DOHH2 (cell line): ENCODE results near the gene SESTD1.

Source experiments
- H3F3A ChIP-seq: fragments of 200-600 bp; sonication (generic), shearing (Covaris generic); 2 replicates; pipeline ENCODE4 v1.6.0; 2016; ENCODE audit warnings: antibody characterized with exemption, mild to moderate bottlenecking; ENCODE audit not compliant: control insufficient read depth, insufficient read depth
- H3K27ac ChIP-seq: fragments of 200-600 bp; sonication (generic); 2 replicates; pipeline ENCODE4 v1.5.1; 2014; ENCODE audit warnings: low read depth, mild to moderate bottlenecking, low read length, moderate library complexity
- H3K27me3 ChIP-seq: fragments of 200-600 bp; sonication (generic); 2 replicates; pipeline ENCODE4 v1.6.1; 2014; ENCODE audit warnings: mild to moderate bottlenecking, low read length, mixed read lengths; ENCODE audit not compliant: control insufficient read depth
- H3K36me3 ChIP-seq: fragments of 200-600 bp; sonication (generic); 2 replicates; pipeline ENCODE4 v1.6.1; 2014; ENCODE audit warnings: mild to moderate bottlenecking, low read length, moderate library complexity, mixed read lengths; ENCODE audit not compliant: control insufficient read depth
- H3K4me1 ChIP-seq: fragments of 200-600 bp; sonication (generic); 2 replicates; pipeline ENCODE4 v1.6.1; 2014; ENCODE audit warnings: mild to moderate bottlenecking, low read length, mixed read lengths; ENCODE audit not compliant: control insufficient read depth
- H3K4me2 ChIP-seq: fragments of 200-600 bp; sonication (generic); 2 replicates; pipeline ENCODE4 v1.6.0; 2014; ENCODE audit warnings: mild to moderate bottlenecking, low read length, moderate library complexity
- H3K4me3 ChIP-seq: fragments of 200-600 bp; sonication (generic); 2 replicates; pipeline ENCODE4 v1.5.1; 2014; ENCODE audit warnings: mild to moderate bottlenecking, low read length, mixed read lengths
- H3K79me2 ChIP-seq: fragments of 200-600 bp; sonication (generic); 2 replicates; pipeline ENCODE4 v1.6.1; 2014; ENCODE audit warnings: mild to moderate bottlenecking, low read length, mixed read lengths; ENCODE audit not compliant: control insufficient read depth
- H3K9me2 ChIP-seq: fragments of 200-600 bp; sonication (generic); replicated peaks from 2 replicates; pipeline ENCODE4 v1.6.1; 2014; ENCODE audit warnings: mild to moderate bottlenecking, low read length, mixed read lengths; ENCODE audit not compliant: control insufficient read depth
- H3K9me3 ChIP-seq: fragments of 200-600 bp; sonication (generic); 2 replicates; pipeline ENCODE4 v1.6.1; 2014; ENCODE audit warnings: antibody characterized with exemption, low read length, mixed read lengths; ENCODE audit not compliant: control insufficient read depth, insufficient read depth
- H4K20me1 ChIP-seq: fragments of 200-600 bp; sonication (generic); 2 replicates; pipeline ENCODE4 v1.6.0; 2014; ENCODE audit warnings: low read depth, mild to moderate bottlenecking, antibody characterized with exemption, low read length, moderate library complexity; ENCODE audit not compliant: control insufficient read depth, insufficient read depth
- EZH2phosphoT487 ChIP-seq: fragments of 200-600 bp; sonication (generic); IDR thresholded peaks from 2 replicates; pipeline ENCODE4 v1.6.1; 2017; ENCODE audit warnings: borderline replicate concordance, mild to moderate bottlenecking, antibody characterized with exemption, low read length, moderate library complexity, mixed read lengths
- TF ChIP-seq, protein P1 (sequence below): fragments of 200-600 bp; sonication (generic); IDR thresholded peaks from one replicate; pipeline ENCODE4 v1.5.1; 2014; ENCODE audit warnings: antibody characterized with exemption, mild to moderate bottlenecking, low read depth, low read length; ENCODE audit not compliant: poor library complexity, severe bottlenecking

SESTD1 gene

DNA sequence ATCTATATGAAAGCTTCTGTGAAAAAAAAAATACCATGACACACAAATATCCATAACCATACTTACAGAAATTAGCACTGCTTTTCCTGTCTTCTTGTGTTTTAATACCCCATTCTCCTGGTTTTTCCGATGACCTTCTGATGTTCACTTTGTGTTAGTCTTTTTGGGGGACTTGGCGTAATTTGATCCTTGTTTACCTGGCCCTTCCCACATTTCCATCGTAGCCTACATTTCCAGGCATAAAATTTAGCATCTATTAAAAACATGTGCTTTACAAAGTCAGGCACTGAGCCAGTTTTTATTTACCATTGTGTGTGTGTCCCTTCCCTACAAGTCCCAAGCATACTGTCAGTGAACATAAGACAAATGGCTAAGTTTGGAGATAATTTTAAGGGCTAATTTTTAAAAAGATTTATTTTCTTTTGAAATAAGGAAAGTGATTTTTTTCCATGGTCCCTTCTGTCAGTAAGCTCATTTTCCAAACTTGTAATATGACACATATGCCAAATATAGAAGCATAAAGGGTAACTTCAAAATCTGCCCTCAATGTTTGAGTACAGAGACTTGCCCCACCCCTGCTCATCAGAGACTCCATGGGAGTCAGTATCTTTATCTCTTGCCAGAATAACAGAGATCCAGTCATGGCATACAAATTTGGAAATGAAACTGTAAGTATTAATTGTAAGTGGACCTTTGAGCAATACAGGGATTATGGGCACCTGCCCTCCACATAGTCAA is 27.3 kb downstream of the SESTD1 start:
- no peaks in the 10 kb centered on the region for H3K36me3 ChIP-seq
- no peaks in the 10 kb centered on the region for H3K27me3 ChIP-seq
- no peaks in the 10 kb centered on the region for H4K20me1 ChIP-seq
- H3K27ac ChIP-seq = no peak overlapping the region
- H3K9me3 ChIP-seq = no peaks in the 10 kb centered on the region
- no peak overlapping the region for H3K4me3 ChIP-seq
- H3K4me1 ChIP-seq = no peaks in the 10 kb centered on the region
- no peaks in the 10 kb centered on the region for H3K9me2 ChIP-seq
- H3K79me2 ChIP-seq = peaks cover 24% of the 10 kb centered on the region
- H3F3A ChIP-seq = no peaks in the 10 kb centered on the region
- TF ChIP-seq, protein P1, sequence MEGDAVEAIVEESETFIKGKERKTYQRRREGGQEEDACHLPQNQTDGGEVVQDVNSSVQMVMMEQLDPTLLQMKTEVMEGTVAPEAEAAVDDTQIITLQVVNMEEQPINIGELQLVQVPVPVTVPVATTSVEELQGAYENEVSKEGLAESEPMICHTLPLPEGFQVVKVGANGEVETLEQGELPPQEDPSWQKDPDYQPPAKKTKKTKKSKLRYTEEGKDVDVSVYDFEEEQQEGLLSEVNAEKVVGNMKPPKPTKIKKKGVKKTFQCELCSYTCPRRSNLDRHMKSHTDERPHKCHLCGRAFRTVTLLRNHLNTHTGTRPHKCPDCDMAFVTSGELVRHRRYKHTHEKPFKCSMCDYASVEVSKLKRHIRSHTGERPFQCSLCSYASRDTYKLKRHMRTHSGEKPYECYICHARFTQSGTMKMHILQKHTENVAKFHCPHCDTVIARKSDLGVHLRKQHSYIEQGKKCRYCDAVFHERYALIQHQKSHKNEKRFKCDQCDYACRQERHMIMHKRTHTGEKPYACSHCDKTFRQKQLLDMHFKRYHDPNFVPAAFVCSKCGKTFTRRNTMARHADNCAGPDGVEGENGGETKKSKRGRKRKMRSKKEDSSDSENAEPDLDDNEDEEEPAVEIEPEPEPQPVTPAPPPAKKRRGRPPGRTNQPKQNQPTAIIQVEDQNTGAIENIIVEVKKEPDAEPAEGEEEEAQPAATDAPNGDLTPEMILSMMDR = no peak
- TF ChIP-seq EZH2phosphoT487 = no peak
- H3K4me2 ChIP-seq = no peak overlapping the region

DNA sequence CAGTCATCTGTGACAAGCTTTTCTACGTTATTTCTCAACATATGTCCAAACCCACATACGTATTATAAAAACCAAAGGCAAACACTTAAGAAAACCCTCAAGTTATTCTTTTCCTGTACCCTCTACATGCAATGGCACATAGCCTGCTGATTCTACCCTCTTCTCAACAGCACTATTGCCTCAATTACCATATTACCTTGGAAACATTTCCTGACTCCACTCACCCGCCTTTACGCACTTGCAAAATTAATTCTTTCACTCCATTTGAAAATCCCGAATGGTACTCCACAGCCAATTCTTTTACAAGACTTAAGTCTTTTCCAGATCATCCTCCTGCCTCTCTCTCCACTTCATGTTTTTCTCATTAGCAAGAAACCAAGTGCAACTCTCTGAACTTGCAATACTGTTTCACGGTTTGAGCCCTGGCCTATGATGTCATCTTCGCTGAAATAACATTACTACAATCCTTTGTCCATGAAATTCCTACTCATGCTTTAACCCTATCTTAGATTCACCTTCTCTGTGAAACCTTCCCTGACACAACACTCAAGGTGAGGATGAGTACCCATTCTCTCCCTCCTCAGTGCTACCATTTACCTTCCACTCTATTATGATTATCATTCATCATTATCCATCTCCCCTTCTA is 29.0 kb downstream of the SESTD1 start:
- Histone ChIP-seq H3K79me2 (peaks cover 12% of the 10 kb centered on the region), H3K4me2 (no peak overlapping the region), H4K20me1 (no peaks in the 10 kb centered on the region), H3K9me2 (no peaks in the 10 kb centered on the region), H3K27me3 (no peaks in the 10 kb centered on the region), H3F3A (no peaks in the 10 kb centered on the region; the same call in 1 of the 2 replicates), H3K9me3 (no peaks in the 10 kb centered on the region), H3K4me3 (no peak overlapping the region), H3K36me3 (no peaks in the 10 kb centered on the region), H3K27ac (no peak overlapping the region), H3K4me1 (no peaks in the 10 kb centered on the region)
- TF ChIP-seq, protein P1 = no peak
- TF ChIP-seq EZH2phosphoT487 = no peak

DNA sequence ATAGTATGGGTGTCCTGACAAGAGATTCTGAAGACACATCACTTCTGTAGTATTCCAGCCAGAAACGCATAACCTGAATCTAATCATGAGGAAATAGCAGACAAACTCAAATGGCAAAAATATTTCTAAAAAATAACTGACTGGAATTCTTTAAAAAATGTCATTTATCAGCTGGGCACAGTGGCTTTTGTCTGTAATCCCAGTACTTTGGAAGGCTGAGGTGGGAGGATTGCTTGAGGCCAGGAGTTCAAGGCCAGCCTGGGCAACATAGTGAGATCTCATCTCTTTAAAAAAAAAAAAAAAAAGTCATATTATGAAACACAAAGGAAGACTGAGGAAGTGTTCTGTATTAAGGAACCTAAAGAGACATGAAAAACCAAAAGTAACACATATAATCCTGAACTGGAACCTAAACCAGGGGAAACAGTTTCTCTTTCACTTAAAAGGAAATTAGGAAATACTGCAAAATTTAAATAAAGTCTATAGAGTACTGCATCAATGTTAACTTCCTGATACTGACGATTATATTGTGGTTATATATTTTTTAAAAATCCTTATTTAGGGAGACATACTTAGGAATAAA is 29.9 kb downstream of the SESTD1 start:
- Histone ChIP-seq H3K27ac (no peak overlapping the region), H3K4me2 (no peak overlapping the region), H3K27me3 (no peaks in the 10 kb centered on the region), H3K36me3 (no peaks in the 10 kb centered on the region), H3K4me1 (no peaks in the 10 kb centered on the region), H3K9me3 (no peaks in the 10 kb centered on the region), H3K79me2 (peaks cover 4% of the 10 kb centered on the region; the same call in 1 of the 2 replicates), H3K9me2 (no peaks in the 10 kb centered on the region), H3F3A (no peaks in the 10 kb centered on the region; the same call in 1 of the 2 replicates), H4K20me1 (no peaks in the 10 kb centered on the region), H3K4me3 (no peak overlapping the region)
- TF ChIP-seq, protein P1 = no peak
- TF ChIP-seq EZH2phosphoT487 = no peak
